Measurements from ENCODE around the gene ZNF554. TPM values are rescaled to one million over a fixed set of nuclear protein-coding genes. Genes with fewer than 3 reads are reported as not detected.

ZNF554 gene
- total RNA-seq, 2 donors from 2014 or later = 4.1 to 4.8 TPM

Other genes starting within 250 kb of the ZNF554 start
- gene GNG7, start 117.2 kb upstream of the ZNF554 start, total RNA-seq = 10 to 100 TPM; 19.8 to 45.9 TPM
- gene DIRAS1, start 98.5 kb upstream of the ZNF554 start, total RNA-seq = 100 to 1,000 TPM; 108 to 211 TPM
- gene SLC39A3, start 79.9 kb upstream of the ZNF554 start, total RNA-seq = 10 to 100 TPM; 21.9 to 25.5 TPM
- gene SGTA, start 36.6 kb upstream of the ZNF554 start, total RNA-seq = 10 to 100 TPM; 52.5 to 88.1 TPM
- 10 to 100 TPM; 48.4 to 74.5 TPM for gene THOP1, start 34.4 kb upstream of the ZNF554 start, total RNA-seq
- gene ZNF555, start 21.6 kb downstream of the ZNF554 start, total RNA-seq = 10 to 100 TPM in 1 of 2 donors, 1 to 10 TPM in 1; 6.7 to 10.7 TPM
- not detected for gene ZNF556, start 47.5 kb downstream of the ZNF554 start, total RNA-seq
- gene ZNF57, start 81.1 kb downstream of the ZNF554 start, total RNA-seq = 1 to 10 TPM; 2.2 to 2.9 TPM
- gene ZNF77, start 125.1 kb downstream of the ZNF554 start, total RNA-seq = 1 to 10 TPM; 2.7 to 3.5 TPM
- 1 to 10 TPM in 1 of 2 donors, under 1 TPM in 1; 0.65 to 1.9 TPM for gene TLE6, start 157.7 kb downstream of the ZNF554 start, total RNA-seq
- 10 to 100 TPM; 61.0 to 66.7 TPM for gene TLE2, start 209.4 kb downstream of the ZNF554 start, total RNA-seq
- 100 to 1,000 TPM; 698 to 715 TPM for gene TLE5, start 242.6 kb downstream of the ZNF554 start, total RNA-seq